A549 treated with CpdA at 1 μM for 4 hours (cell line): Measurements from ENCODE around the gene SWSAP1. TPM values are rescaled to one million over a fixed set of nuclear protein-coding genes. Genes with fewer than 3 reads are reported as not detected.

Experiments used
- total RNA-seq: library from RNA; stranded (reverse); fragments of 200-300 nt; extraction: Qiagen RNA extraction; gene quantifications from 5 replicates; pipeline ENCODE4 v1.2.3, GENCODE V29; 2022; ENCODE audit warnings: low read depth

SWSAP1 gene, protein sequence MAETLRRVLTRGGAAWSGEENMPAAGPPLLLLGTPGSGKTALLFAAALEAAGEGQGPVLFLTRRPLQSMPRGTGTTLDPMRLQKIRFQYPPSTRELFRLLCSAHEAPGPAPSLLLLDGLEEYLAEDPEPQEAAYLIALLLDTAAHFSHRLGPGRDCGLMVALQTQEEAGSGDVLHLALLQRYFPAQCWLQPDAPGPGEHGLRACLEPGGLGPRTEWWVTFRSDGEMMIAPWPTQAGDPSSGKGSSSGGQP
- total RNA-seq: 1.3 to 2.7 TPM (median 2.3 TPM) in 5 replicates

DNA sequence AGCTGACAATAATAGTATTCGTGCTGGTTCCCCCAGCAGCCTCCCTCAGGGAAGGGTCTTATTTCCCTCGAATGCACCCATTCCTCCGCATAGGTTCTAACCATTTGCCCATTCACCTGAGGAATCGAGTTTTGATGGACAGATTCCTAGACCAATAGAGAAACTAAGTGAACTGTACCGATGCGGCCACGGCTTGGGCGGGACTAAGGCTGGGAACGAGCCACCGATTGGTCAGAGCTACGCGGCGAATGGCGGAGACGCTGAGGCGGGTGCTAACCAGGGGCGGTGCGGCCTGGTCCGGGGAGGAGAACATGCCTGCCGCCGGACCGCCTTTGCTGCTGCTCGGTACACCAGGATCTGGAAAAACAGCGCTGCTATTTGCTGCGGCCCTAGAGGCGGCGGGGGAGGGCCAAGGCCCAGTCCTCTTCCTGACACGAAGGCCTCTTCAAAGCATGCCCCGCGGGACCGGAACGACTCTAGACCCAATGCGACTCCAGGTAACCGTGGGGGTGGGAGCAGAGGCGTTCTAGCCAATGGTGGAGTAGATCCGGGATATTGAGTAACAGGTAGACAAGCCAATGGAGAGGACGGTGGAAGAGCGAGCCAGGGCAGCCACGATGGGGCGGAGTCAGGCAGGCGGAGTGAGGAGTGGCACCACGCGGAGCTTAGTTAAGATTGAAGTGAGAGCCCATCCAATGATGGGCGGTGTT, at the start of gene SWSAP1:
Gene SWSAP1 (plus strand): TSS at position 234 of the 710 bp plus-strand sequence. CDS start 15 bp downstream, at position 249.

DNA sequence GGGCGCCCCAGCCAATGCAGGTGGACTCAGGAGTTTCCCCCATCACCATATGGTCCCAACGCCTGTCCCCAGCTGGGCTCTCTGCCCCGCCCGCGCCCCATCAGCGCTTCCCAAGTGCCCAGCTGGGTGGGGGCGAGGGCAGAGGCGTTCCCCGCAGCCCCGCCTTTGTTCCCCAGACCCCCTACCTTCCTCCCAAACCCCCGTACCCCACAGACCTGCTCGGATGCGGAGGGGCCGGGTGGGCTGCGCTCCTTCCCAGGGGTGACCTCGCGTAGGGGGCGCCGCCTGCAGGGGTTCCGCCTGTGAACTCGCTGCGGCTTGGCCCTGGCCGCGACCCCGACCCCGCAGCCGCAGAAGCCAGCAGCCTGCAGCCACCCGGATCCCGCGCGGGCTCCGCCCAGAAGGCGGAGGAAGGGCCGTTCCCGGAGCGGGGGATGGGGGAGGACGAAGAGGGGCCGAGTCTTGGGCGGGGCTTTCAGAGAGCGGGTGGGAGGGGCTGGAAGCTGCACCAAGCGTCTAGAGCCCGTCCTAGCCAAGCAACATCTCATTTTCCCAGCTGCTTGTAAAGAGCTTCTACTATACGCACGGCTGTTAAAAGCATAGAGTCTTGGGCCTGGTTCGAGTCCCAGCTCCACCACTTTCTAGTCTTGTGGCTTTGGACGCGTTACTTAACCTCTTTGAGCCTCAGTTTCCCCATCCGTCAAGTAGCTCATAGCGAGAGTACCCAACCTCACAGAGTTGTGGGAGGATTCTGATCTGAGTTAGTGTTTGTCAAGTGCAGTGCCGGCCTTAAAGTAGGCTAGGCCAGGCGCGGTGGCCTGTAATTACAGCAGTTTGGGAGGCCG, 35.0 kb upstream of the SWSAP1 start, which contains the start of gene RAB3D:
Gene RAB3D (minus strand): TSS at position 404 of the 845 bp plus-strand sequence. CDS start 2,258 bp downstream, outside the sequence.

DNA sequence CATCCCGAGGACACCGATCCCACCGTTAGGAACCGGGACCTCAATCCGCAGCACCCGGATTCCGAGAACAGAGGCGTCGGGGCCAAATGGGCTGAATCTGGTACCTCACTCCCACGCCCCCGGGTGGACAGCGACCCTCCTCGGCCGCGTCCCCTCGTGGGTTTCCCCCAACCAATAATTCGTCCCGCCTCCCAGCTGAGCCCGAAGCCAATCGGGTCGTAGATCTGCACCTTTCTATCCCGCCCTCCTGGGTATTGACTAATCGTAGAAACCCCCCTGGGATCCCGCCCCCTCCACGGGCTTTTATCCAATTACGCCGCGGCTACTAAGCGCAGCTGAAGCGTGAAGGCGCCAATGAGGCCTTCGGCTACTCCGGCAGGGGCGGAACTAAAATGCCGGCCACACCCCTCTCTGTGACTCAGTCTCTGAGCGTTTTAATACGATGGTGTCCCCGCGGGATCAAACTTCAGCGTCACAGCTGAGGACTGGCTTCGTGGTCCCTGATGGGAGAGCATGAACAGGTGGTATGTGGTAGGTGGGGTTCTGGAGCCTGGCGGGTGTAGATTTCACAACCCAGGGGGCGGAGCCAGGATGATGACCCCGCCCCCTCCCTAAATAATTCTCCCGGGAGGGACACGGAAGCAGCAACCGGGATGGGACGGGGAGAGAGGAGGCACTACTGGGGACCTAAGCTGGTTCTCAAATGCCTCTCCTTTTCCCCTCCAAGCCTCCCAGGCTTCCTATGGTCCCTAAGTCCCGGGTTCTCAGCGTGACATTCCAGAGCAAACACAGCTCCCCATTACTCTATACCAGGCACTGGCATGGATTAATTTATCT, 28.1 kb upstream of the SWSAP1 start, which contains the start of the genes CCDC159 and TMEM205:
Gene CCDC159 (plus strand): TSS at position 416 of the 837 bp plus-strand sequence. CDS start 88 bp downstream, at position 504.
Gene TMEM205 (minus strand): TSS at position 165 of the 837 bp plus-strand sequence. CDS start 649 bp downstream, outside the sequence.

DNA sequence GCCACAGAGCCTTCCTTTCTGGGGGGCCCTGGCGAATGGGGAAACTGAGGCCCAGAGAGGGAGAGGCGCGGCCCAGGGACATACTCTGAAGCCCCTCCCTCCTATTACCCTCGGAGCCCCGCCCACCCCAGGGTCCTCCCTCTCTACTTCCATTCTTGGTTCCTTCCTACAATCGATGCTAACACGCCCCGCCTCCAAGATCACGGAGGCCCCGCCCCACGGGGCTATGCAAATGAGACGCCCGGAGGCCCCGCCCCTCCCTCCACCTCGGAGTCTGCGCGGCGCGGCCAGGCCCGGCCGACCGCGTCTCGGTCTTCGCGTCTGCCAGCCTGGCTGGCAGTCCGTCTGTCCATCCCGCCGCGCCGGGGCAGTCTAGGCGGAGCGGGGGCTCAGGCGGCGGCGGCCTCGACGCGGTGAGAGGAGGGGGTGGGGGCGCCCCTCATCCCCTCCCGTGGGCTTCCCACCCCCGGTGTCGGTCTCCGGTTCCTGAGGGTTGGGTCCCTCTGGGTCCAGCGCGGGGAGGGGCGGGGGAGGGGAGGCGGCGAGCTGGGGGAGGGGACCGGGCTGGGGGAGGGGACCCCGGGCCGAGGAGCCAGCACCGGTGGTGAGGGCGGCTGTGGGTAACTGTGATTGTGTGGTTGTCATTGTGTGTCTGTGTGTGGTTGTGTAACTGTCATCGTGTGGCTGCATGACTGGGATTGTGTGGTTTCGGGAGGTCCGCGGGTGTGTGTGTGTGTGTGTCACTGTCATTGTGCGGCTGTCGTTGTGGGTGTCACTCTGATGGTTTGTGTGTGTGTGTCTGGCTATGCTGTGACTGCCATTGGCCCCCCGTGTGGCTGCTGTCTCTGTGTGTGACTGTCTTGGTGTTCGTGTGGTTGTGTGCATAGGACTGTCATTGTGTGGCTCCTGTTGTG, 19.0 kb upstream of the SWSAP1 start, which contains the start of gene PLPPR2:
Gene PLPPR2 (plus strand): TSS at position 273 of the 914 bp plus-strand sequence. CDS start 2,242 bp downstream, outside the sequence.

DNA sequence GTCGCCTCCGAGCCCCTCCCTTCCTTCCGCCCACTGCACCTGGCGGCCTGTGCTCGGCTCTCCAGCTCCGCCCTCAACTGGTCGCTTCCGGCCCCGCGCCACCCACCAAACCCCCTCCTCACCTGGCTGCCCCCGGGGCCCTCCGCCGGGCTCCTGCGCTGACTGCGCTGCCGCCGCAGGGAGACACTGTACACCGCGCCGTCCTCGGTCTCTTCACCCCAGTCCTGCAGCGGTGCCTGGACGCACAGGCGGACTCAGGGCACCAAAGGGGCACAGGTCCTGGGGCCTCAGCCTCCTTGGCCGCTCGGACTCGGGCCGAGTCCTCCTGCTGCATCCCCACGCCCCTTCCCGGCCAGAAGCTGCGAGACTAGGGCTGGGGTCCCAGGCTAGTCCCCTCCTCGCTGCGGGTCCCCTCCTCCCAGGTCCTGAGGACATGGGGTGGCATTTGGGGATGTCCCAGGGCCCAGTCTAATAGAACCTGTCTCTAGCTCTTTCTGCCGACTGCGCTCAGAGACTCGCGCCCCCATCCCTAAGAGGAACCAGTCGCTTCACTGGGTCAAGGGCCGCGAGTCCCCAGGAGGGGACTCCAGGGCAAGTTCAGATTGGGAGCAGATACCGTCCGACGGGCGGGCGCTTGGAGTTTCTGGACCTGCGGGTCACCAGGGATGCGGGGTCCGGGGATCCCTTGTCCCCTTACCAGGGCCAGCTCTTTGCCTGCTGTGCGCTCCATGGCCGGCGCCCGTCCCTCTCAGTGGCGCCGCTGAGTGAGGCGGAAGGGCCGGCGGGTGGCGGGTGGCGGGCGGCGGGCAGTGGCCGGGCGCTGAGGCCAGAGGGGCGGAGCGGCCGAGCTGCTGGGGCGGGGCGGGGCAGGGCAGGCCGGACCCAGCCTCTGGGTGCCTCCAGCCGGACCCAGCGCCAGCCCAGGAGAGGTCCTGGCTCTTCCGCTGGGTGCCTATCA, 44.4 kb downstream of the SWSAP1 start, which contains the start of gene RGL3:
Gene RGL3 (minus strand): TSS at position 766 of the 958 bp plus-strand sequence. CDS start 36 bp downstream, at position 730.

Other genes starting within 250 kb of the SWSAP1 start
- 9.8 to 13.8 TPM (median 12.4 TPM) in 5 replicates for gene SPC24, start 218.9 kb upstream of the SWSAP1 start, total RNA-seq
- gene KANK2, start 177.1 kb upstream of the SWSAP1 start, total RNA-seq: 26.5 to 40.8 TPM (median 35.1 TPM) in 5 replicates
- gene ANGPTL8, start 135.0 kb upstream of the SWSAP1 start, total RNA-seq: not detected in 5 replicates
- 7.9 to 10.9 TPM (median 8.3 TPM) in 5 replicates for gene DOCK6, start 112.1 kb upstream of the SWSAP1 start, total RNA-seq
- gene TSPAN16, start 78.5 kb upstream of the SWSAP1 start, total RNA-seq: not detected in 5 replicates
- gene RAB3D, start 35.0 kb upstream of the SWSAP1 start, total RNA-seq: 2.4 to 3.5 TPM (median 3.0 TPM) in 5 replicates
- gene TMEM205, start 28.4 kb upstream of the SWSAP1 start, total RNA-seq: 93.6 to 128 TPM (median 112 TPM) in 5 replicates
- 4.3 to 5.6 TPM (median 5.5 TPM) in 5 replicates for gene CCDC159, start 28.1 kb upstream of the SWSAP1 start, total RNA-seq
- gene PLPPR2, start 19.2 kb upstream of the SWSAP1 start, total RNA-seq: 6.8 to 10.4 TPM (median 10.3 TPM) in 5 replicates
- 3.5 to 5.7 TPM (median 5.1 TPM) in 5 replicates for gene EPOR, start 9.6 kb downstream of the SWSAP1 start, total RNA-seq
- gene RGL3, start 44.6 kb downstream of the SWSAP1 start, total RNA-seq: 1.3 to 2.4 TPM (median 1.8 TPM) in 5 replicates
- 0.87 to 1.4 TPM (median 1.1 TPM) in 5 replicates for gene ODAD3, start 60.5 kb downstream of the SWSAP1 start, total RNA-seq
- 251 to 271 TPM (median 263 TPM) in 5 replicates for gene PRKCSH, start 61.0 kb downstream of the SWSAP1 start, total RNA-seq
- gene ELAVL3, start 106.4 kb downstream of the SWSAP1 start, total RNA-seq: 0.07 to 0.19 TPM (median 0.13 TPM) in 4 of 5 replicates, not detected in the other
- 4.1 to 5.9 TPM (median 5.4 TPM) in 5 replicates for gene ZNF653, start 131.2 kb downstream of the SWSAP1 start, total RNA-seq
- 30.6 to 37.0 TPM (median 32.2 TPM) in 5 replicates for gene ECSIT, start 154.5 kb downstream of the SWSAP1 start, total RNA-seq
- 0.23 to 0.60 TPM (median 0.53 TPM) in 5 replicates for gene CNN1, start 164.2 kb downstream of the SWSAP1 start, total RNA-seq
- 91.9 to 124 TPM (median 109 TPM) in 5 replicates for gene ELOF1, start 184.6 kb downstream of the SWSAP1 start, total RNA-seq
- 0.10 to 0.33 TPM (median 0.24 TPM) in 4 of 5 replicates, not detected in the other for gene ACP5, start 203.0 kb downstream of the SWSAP1 start, total RNA-seq
- gene ZNF627, start 222.8 kb downstream of the SWSAP1 start, total RNA-seq: 3.4 to 5.3 TPM (median 4.0 TPM) in 5 replicates